SK-N-MC (cell line): Measurements from ENCODE around the gene ZCCHC7.
"Not testable (repeated sequence)": the region's sequence is repeated elsewhere in the genome, so short reads cannot be mapped to it uniquely, and the experiment has no call there.

ENCODE experiments used
- DNase-seq: peaks from one replicate; pipeline ENCODE4 v3.0.0-alpha.2; 2011; ENCODE audit warnings: low read depth, low spot score
- H3K27ac ChIP-seq: fragments of 200-600 bp; sonication (generic); 2 replicates; pipeline ENCODE4 v1.5.1; 2016; ENCODE audit warnings: mixed run types
- H3K36me3 ChIP-seq: fragments of 200-600 bp; sonication (generic); 2 replicates; pipeline ENCODE4 v1.6.1; 2017; ENCODE audit warnings: antibody characterized with exemption, low read length, mixed read lengths; ENCODE audit not compliant: insufficient read depth
- H3K4me3 ChIP-seq: fragments of 200-600 bp; sonication (generic); 2 replicates; pipeline ENCODE4 v1.5.1; 2016
- H3K9ac ChIP-seq: fragments of 200-600 bp; sonication (generic); 2 replicates; pipeline ENCODE4 v1.8.0; 2017; ENCODE audit warnings: mixed run types, mixed read lengths; ENCODE audit not compliant: insufficient read length
- H3K9me3 ChIP-seq: fragments of 200-600 bp; sonication (generic); 2 replicates; pipeline ENCODE4 v1.6.1; 2017; ENCODE audit warnings: low read depth, mild to moderate bottlenecking, antibody characterized with exemption, low read length, moderate library complexity, mixed read lengths
- EZH2 ChIP-seq: fragments of 200-600 bp; sonication (generic); IDR thresholded peaks from one replicate; pipeline ENCODE4 v1.6.1; 2017; ENCODE audit warnings: antibody characterized with exemption
- FOXP2 ChIP-seq: optimal IDR thresholded peaks from 2 replicates; pipeline ENCODE3; 2011; ENCODE audit warnings: mild to moderate bottlenecking, moderate library complexity; ENCODE audit not compliant: insufficient read depth; ENCODE audit errors: extremely low read length, control extremely low read depth
- POLR2AphosphoS5 ChIP-seq: IDR thresholded peaks from 2 replicates; pipeline ENCODE4 v1.6.1; 2012; ENCODE audit warnings: mild to moderate bottlenecking, low read depth, low read length, borderline replicate concordance

ZCCHC7 gene

GRCh38 chr9:37117956-37118355 lies 2.4 kb upstream of the ZCCHC7 start:
- H3K9ac ChIP-seq: no peak overlapping the region
- H3K27ac ChIP-seq: no peak overlapping the region
- TF ChIP-seq FOXP2 (no peak), EZH2 (no peak), POLR2AphosphoS5 (no peak)
- H3K9me3 ChIP-seq: peaks cover 4% of the 10 kb centered on the region; the same call in 1 of the 2 replicates
- H3K4me3 ChIP-seq: no peak overlapping the region
- H3K36me3 ChIP-seq: peaks cover 3% of the 10 kb centered on the region; the same call in 1 of the 2 replicates
- DNase-seq: no peak

GRCh38 chr9:37119360-37119759 lies 1.0 kb upstream of the ZCCHC7 start:
- H3K27ac ChIP-seq: peak overlapping the region; percentile 87; the same call in 1 of the 2 replicates
- TF ChIP-seq POLR2AphosphoS5 (no peak), EZH2 (no peak), FOXP2 (no peak)
- H3K9ac ChIP-seq: no peak overlapping the region
- H3K4me3 ChIP-seq: peak overlapping the region; percentile 81
- H3K36me3 ChIP-seq: peaks cover 3% of the 10 kb centered on the region; the same call in 1 of the 2 replicates
- H3K9me3 ChIP-seq: peaks cover 4% of the 10 kb centered on the region; the same call in 1 of the 2 replicates
- no peak for DNase-seq

- DNase-seq: not testable (repeated sequence)
Measured at GRCh38 chr9:37120843-37121335, 515 bp downstream of the ZCCHC7 start.

GRCh38 chr9:37121881-37122280 lies 1.5 kb downstream of the ZCCHC7 start:
- DNase-seq: no peak
- TF ChIP-seq FOXP2: no peak
- TF ChIP-seq POLR2AphosphoS5: no peak
- no peak for TF ChIP-seq EZH2
- Histone ChIP-seq H3K4me3 (peak overlapping the region; percentile 81), H3K36me3 (peaks cover 19% of the 10 kb centered on the region), H3K9me3 (peaks cover 4% of the 10 kb centered on the region; the same call in 1 of the 2 replicates), H3K27ac (no peak overlapping the region), H3K9ac (peak overlapping the region; percentile 94)

More at GRCh38 chr9:37120843-37121335, 515 bp downstream of the ZCCHC7 start:
- peak overlapping the region; percentile 94 for H3K9ac ChIP-seq
- peak overlapping the region; percentile 81 for H3K4me3 ChIP-seq
- H3K36me3 ChIP-seq, H3K9me3 ChIP-seq: not testable (repeated sequence)
- peak overlapping the region; percentile 60; the same call in 1 of the 2 replicates for H3K27ac ChIP-seq

- Histone ChIP-seq H3K9ac (no peak overlapping the region), H3K27ac (no peak overlapping the region), H3K36me3 (peaks cover 45% of the 10 kb centered on the region), H3K4me3 (no peak overlapping the region), H3K9me3 (no peaks in the 10 kb centered on the region)
- no peak for TF ChIP-seq POLR2AphosphoS5
- no peak for TF ChIP-seq EZH2
- no peak for TF ChIP-seq FOXP2
- no peak for DNase-seq
Measured at GRCh38 chr9:37126214-37126788, 5.9 kb downstream of the ZCCHC7 start.

- H3K36me3 ChIP-seq: peaks cover 51% of the 10 kb centered on the region
- H3K9ac ChIP-seq: no peak overlapping the region
- TF ChIP-seq FOXP2: no peak
- TF ChIP-seq EZH2: no peak
- no peak for TF ChIP-seq POLR2AphosphoS5
- H3K4me3 ChIP-seq: no peak overlapping the region
- no peak for DNase-seq
- H3K9me3 ChIP-seq: no peaks in the 10 kb centered on the region
- H3K27ac ChIP-seq: no peak overlapping the region
Measured at GRCh38 chr9:37127018-37127417, 6.6 kb downstream of the ZCCHC7 start.

- TF ChIP-seq FOXP2: no peak
- TF ChIP-seq EZH2: no peak
- no peak for TF ChIP-seq POLR2AphosphoS5
- Histone ChIP-seq H3K4me3 (no peak overlapping the region), H3K27ac (no peak overlapping the region), H3K36me3 (peaks cover 56% of the 10 kb centered on the region), H3K9me3 (no peaks in the 10 kb centered on the region), H3K9ac (no peak overlapping the region)
- no peak for DNase-seq
Measured at GRCh38 chr9:37128051-37128450, 7.7 kb downstream of the ZCCHC7 start.

GRCh38 chr9:37134166-37134565 lies 13.8 kb downstream of the ZCCHC7 start:
- Histone ChIP-seq H3K4me3 (no peak overlapping the region), H3K27ac (no peak overlapping the region), H3K9ac (no peak overlapping the region), H3K36me3 (peaks cover 35% of the 10 kb centered on the region), H3K9me3 (no peaks in the 10 kb centered on the region)
- no peak for TF ChIP-seq EZH2
- TF ChIP-seq FOXP2: no peak
- no peak for TF ChIP-seq POLR2AphosphoS5
- DNase-seq: no peak

GRCh38 chr9:37141015-37141414 lies 20.6 kb downstream of the ZCCHC7 start:
- Histone ChIP-seq H3K27ac (no peak overlapping the region), H3K9me3 (no peaks in the 10 kb centered on the region), H3K4me3 (no peak overlapping the region), H3K9ac (no peak overlapping the region), H3K36me3 (peaks cover 13% of the 10 kb centered on the region)
- no peak for TF ChIP-seq FOXP2
- TF ChIP-seq POLR2AphosphoS5: no peak
- TF ChIP-seq EZH2: no peak
- DNase-seq: no peak
